HG02852 (cell line): ENCODE data around the gene FOXN4.

Experiments
- ATAC-seq: cut with Tn5 transposase; IDR thresholded peaks from one replicate; pipeline ENCODE4 v1.9.1; 2021; ENCODE audit warnings: mild to moderate bottlenecking, moderate library complexity; ENCODE audit not compliant: unreplicated experiment

Gene FOXN4

DNA sequence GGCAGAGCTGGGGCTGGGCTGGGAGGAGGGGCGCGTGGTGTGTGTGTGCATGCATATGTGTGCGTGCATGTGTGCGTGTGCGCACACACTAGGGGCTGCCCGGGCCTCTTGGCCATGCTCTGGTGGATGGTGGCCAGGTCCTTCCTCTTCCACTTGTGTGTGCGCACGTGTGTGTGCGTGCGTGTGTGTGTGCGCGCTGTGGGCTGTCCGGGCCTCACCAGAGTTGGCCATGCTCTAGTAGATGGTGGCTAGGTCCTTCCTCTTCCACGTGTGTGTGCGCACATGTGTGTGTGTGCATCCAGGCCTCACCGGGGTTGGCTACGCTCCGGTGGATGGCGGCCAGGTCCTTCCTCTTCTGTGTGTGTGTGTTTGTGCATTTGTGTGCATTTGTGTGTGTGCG lies 24.7 kb downstream of the FOXN4 start:
- no peak for ATAC-seq

DNA sequence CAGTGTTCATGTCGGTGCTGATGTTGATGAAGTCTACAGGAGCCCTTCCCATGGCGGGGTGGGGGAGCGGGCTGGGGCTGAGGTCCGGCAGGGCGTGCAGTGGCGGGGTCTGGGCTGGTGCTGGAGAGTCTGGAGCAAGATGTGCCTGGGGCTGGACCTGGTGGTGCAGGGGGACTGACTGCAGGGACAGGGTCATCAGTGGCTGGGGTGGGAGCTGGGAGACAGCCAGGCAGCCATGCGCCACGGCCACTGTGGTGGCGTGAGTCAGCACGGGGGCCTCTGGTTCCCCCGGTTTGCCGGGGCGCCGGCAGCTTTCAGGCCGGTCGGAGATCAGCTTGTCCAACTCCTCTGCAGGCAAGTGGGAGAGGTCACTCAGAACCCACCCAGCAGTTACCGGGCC lies 27.6 kb downstream of the FOXN4 start:
- ATAC-seq: no peak

DNA sequence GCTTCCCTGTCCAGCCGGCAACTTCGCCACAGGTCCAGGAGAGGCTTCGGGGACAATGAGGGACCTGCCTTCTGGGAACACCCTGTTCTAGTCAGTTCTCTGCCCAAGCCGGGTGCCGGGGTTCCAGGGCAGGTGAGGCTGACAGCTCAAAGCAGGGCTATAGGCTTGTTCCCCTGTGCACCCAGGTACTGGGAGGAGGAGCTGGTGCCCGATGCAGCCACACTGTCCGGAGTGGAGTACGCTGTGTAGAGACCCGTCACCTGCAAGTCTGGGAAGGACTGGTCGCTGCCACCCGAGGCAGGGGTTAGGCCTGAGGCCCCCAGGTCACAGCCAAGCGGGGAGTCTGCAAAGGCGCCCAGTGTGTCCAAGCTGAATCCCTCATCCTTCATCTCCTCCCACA lies 29.6 kb downstream of the FOXN4 start:
- ATAC-seq: no peak

DNA sequence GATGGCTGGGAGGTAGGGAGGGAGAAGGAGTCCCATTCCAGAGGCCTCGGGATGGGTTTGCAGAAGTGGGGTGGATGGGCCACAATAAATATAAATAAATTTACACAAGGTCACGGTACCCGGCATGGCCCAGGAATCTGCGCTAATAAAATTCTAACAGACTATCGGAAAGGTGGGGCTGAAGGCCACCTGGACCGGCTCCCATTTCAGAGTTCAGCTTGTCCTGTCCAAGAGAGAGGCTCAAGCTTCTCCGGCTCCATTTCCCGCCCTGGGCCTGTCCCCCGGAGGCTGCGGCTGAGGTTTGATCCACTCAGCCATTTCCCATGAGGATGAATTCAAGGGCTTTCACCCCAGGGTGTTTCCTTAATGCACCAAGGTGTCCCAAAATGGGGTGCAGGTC lies 30.2 kb downstream of the FOXN4 start:
- no peak for ATAC-seq

DNA sequence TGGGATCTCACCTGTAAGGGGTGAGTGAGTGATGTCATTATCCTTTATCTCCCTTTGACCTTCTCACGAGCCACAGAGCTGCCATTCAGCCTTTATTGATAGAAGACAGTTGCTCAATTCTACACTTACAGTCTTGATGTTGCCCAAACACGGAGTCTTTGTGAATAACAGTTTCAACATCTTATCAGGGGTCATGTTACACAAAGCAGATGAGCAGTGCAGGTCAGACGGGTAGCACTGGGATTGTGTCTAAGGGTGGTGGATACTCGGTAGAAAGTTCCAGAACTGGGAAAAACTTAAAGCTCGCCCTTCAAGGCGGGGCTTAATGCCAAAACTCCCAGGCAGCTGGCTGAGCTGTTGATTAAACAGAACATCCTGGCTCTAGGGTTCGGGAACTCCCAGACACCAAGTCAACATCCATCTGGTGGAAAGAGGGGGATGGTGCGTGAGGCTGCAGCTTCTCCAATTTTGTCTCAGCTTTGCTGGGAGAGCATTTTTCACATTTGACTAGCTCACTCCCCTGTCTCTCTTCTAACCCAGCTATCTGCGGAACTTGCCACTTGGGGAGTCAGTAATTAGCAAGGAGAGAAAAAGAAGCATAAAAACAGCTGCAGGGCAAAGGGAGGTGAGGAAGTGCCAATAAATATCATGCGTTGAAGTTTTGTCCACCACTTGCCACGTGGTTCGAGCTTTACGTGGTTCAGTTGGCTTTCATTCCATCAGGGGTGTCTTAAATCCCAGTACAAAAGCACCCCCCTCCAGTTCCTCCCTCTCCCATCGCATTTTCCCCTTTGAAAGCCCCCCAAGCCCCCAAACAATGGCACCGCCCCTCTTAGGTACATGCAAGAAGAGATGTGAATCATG lies 31.0 kb downstream of the FOXN4 start:
- ATAC-seq: no peak

GRCh38 chr12:109277255-109277898 lies 31.7 kb downstream of the FOXN4 start:
- no peak for ATAC-seq

DNA sequence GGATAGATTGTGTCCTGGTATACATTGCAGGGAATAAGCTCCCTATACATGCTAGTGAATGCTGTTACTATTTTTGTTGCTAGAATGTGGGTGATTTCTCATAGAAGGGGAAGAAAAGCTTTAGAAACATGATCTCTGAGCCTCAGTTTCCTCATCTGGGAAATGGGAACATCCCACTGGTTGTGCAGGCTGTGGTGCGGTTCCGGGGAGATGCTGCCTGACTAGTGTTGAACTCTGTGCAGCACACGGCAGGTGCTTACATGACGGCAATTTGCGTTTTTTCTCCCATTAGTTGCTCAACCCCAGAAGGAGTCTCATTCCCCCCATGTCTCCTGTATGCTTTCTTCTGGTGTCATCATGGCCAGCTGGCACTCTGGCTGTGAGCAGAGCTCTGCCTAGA lies 32.9 kb downstream of the FOXN4 start:
- no peak for ATAC-seq

GRCh38 chr12:109275173-109275572 lies 33.9 kb downstream of the FOXN4 start:
- ATAC-seq: no peak

DNA sequence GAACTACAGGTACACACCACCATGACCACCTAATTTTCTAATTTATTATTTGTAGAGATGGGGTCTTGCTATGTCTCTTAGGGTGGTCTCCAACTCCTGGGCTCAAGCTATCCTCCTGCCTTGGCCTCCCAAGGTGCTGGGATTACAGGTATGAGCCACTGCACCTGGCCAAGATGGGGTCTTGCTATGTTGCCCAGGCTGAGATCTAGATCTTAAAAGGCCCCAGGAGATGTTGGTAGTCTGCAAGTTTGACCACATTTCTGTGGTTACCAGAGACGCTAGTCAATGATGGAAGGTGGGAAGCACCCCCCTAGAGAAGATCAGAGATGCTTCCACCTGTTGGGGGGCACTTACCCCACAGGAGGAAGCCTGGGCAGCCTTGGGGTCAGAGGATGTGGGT lies 34.7 kb downstream of the FOXN4 start:
- no peak for ATAC-seq

GRCh38 chr12:109273354-109273753 lies 35.7 kb downstream of the FOXN4 start:
- ATAC-seq: no peak

GRCh38 chr12:109271418-109271817 lies 37.7 kb downstream of the FOXN4 start:
- ATAC-seq: no peak

DNA sequence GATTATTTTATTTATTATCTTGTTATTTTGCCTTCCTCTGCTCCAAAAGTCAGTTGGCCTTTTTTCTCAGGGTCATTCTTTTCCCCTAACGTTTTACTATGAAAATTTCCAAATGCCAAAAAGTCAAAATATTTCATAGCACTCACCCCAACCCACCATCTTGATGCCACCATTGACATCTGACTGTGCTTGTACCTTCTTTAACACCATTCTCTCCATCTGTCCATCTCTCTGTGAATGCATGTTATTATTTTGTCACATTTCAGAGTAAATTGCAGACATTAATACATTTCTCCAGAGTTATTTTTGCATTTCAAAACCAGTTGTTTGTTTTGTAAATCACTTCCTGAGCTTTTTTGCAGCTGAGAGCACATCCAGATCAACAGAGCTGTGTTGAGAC lies 38.6 kb downstream of the FOXN4 start:
- no peak for ATAC-seq

DNA sequence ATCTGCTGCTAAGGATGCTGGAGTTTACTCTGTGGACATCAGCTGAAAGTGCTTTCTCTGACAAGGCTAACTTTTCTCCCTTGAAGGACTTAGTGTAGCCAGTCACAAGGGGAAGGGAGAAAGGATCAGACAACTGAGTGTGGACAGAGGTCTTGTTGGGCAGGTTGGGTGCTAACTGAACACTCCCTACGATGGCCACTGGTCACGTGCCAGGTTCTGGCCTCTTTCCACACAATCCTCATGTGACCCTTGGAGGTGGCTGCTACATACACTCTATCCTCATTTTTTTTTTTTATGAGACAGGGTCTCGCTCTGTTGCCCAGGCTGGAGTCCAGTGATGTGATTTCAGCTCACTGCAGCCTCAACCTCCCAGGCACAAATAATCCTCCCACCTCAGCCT lies 39.7 kb downstream of the FOXN4 start:
- no peak for ATAC-seq

GRCh38 chr12:109268896-109269295 lies 40.2 kb downstream of the FOXN4 start:
- ATAC-seq: no peak

GRCh38 chr12:109267361-109267760 lies 41.7 kb downstream of the FOXN4 start:
- ATAC-seq: no peak

GRCh38 chr12:109266106-109266879 lies 42.8 kb downstream of the FOXN4 start:
- ATAC-seq: no peak

- ATAC-seq: no peak
These were observed 44.0 kb downstream of the FOXN4 start for GRCh38 chr12:109264943-109265650.

- ATAC-seq: no peak
These were observed 44.8 kb downstream of the FOXN4 start for GRCh38 chr12:109264095-109264942.

DNA sequence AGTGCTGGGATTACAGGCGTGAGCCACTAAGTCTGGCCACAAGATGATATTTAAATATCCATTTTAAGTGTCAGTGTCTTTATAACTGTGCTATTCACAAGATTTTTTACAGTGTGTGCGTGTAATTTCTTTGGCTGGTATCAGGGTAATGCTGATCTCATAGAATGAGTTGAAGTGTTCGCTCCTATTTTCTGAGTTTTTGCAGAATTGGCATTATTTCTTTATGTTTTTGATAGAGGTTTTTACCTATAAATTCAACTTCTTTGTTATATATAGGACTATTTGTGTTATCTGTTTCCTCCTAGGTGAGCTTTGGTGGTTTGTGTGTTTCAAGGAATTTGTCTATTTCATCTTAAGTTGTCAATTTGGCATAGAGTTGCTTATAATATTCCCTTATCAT lies 45.6 kb downstream of the FOXN4 start:
- no peak for ATAC-seq

DNA sequence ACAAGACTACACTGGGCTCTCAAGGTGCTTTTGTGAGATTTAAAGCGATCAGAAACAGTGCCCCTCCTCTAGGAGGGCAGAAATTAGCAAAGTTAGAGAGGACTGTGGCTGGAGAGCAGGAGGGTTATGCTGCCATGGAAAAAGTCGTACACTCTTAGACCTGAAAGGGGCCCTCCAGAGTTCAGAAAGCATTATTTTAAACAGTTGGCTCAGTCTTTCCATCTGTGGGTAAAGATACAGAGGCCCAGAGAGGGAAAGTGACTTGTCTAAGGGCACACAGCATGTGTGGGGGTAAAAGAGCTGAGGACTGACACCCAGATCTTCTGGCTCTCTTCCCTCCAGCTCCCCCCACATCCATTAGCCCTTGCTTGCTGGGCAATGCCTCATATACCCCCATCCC lies 47.1 kb downstream of the FOXN4 start:
- ATAC-seq: no peak
